HepG2 (cell line): ENCODE results near the gene CES5A. TPM values are rescaled to one million over a fixed set of nuclear protein-coding genes. Genes with fewer than 3 reads are reported as not detected.

Experiments
- ATAC-seq: fragments of 200-7000 bp; cut with Tn5 transposase; 3 replicates; pipeline ENCODE4 v1.9.1; 2020; ENCODE audit warnings: mild to moderate bottlenecking, moderate library complexity
- Bru-seq: library from RNA; stranded (reverse); fragments of 400-500 nt; gene quantifications from one replicate; lab custom pipeline; 2021; lab: Mats Ljungman, UMichigan
- BruChase-seq, 2 experiments: library from RNA; stranded (reverse); fragments of 400-500 nt; gene quantifications; one replicate each; lab custom pipeline; 2021; lab: Mats Ljungman, UMichigan
- BruUV-seq: library from RNA; stranded (reverse); fragments of 400-500 nt; replicated peaks from 2 replicates; lab custom pipeline; 2021; lab: Mats Ljungman, UMichigan
- CTCF ChIA-PET: fragments of 300-600 bp; formaldehyde crosslinking; extraction: SDS; loops from one replicate; lab custom pipeline; 2021; ENCODE audit warnings: low total read pairs, inconsistent platforms, low intra/inter-chr PET ratio; lab: Yijun Ruan, JAX
- POLR2A ChIA-PET: fragments of 350-600 bp; sonication (Branson Sonifier 250); formaldehyde crosslinking; loops from one replicate; lab custom pipeline; 2020; ENCODE audit warnings: antibody characterized with exemption, inconsistent platforms; lab: Yijun Ruan, JAX
- DNase-seq: peaks from one replicate; pipeline ENCODE4 v3.0.0-alpha.2; 2015; ENCODE audit warnings: low spot score
- FAIRE-seq: peaks from 3 replicates; lab custom pipeline; 2011; peaks lifted over from hg19 to GRCh38; lab: Jason Lieb, UNC
- H2AFZ ChIP-seq: one replicate; pipeline ENCODE4 v1.6.1; 2011; ENCODE audit warnings: low read length, inconsistent platforms
- H3K27ac ChIP-seq: fragments of 300-600 bp; 3 replicates; pipeline ENCODE4 v1.8.0; 2011; ENCODE audit warnings: mixed run types, mild to moderate bottlenecking, mixed read lengths, low read length, inconsistent platforms; ENCODE audit not compliant: insufficient read depth; ENCODE audit errors: extremely low read length
- H3K27me3 ChIP-seq, 2 experiments: fragments of 200-600 bp in 1 of 2; 2 replicates in 1 of 2; 3 replicates in 1 of 2; pipeline versions ENCODE4 v1.6.0 to v1.8.0; 2011; ENCODE audit warnings: low read length in 2 of 2, mild to moderate bottlenecking in 2 of 2, moderate library complexity in 2 of 2, inconsistent platforms in 1 of 2; ENCODE audit not compliant: insufficient read depth in 2 of 2, control insufficient read depth in 1 of 2
- H3K36me3 ChIP-seq, 2 experiments: fragments of 200-600 bp in 1 of 2; replicated peaks in 1 of 2; 2 replicates in 1 of 2; 3 replicates in 1 of 2; pipeline versions ENCODE4 v1.5.1 to v1.8.0; 2011; ENCODE audit warnings: low read length in 2 of 2, inconsistent platforms in 1 of 2; ENCODE audit not compliant: insufficient read depth in 2 of 2, control insufficient read depth in 1 of 2
- H3K4me1 ChIP-seq: 2 replicates; pipeline ENCODE4 v1.5.1; 2012; ENCODE audit warnings: low read length, inconsistent platforms; ENCODE audit not compliant: insufficient read depth
- H3K4me2 ChIP-seq: 2 replicates; pipeline ENCODE4 v1.6.0; 2011; ENCODE audit warnings: low read depth, low read length, inconsistent platforms
- H3K4me3 ChIP-seq, 3 experiments: fragments of 200-600 bp in 1 of 3; sonication (generic), shearing (Covaris generic) in 1 of 3; replicated peaks in 1 of 3; 2 replicates each; pipeline ENCODE4 v1.5.1; 2011 to 2016; ENCODE audit warnings: low read length in 3 of 3, inconsistent platforms in 2 of 3, low read depth in 2 of 3, mild to moderate bottlenecking in 2 of 3, control low read depth in 1 of 3, mixed read lengths in 1 of 3; ENCODE audit not compliant: insufficient read depth in 1 of 3
- H3K79me2 ChIP-seq: one replicate; pipeline ENCODE4 v1.6.1; 2011; ENCODE audit warnings: low read length, inconsistent platforms; ENCODE audit not compliant: insufficient read depth
- H3K9ac ChIP-seq: 2 replicates; pipeline ENCODE4 v1.6.0; 2011; ENCODE audit warnings: mild to moderate bottlenecking, low read depth, low read length, inconsistent platforms; ENCODE audit not compliant: insufficient read depth
- H3K9me3 ChIP-seq: 2 replicates; pipeline ENCODE4 v1.5.1; 2012; ENCODE audit warnings: mild to moderate bottlenecking, low read length
- H4K20me1 ChIP-seq: 2 replicates; pipeline ENCODE4 v1.6.0; 2011; ENCODE audit warnings: inconsistent platforms, mild to moderate bottlenecking, low read length, moderate library complexity; ENCODE audit not compliant: insufficient read depth
- BCL6 ChIP-seq: IDR thresholded peaks from 2 replicates; pipeline ENCODE4 v1.6.1; 2016; ENCODE audit warnings: missing genetic modification reagents, missing compliant biosample characterization
- MIER2 ChIP-seq: IDR thresholded peaks from 2 replicates; pipeline ENCODE4 v1.6.1; 2016; ENCODE audit warnings: missing biosample characterization, missing genetic modification reagents
- PCBP1 ChIP-seq: fragments of 200-400 bp; formaldehyde crosslinking; IDR thresholded peaks from 2 replicates; pipeline ENCODE4 v1.6.1; 2017; ENCODE audit warnings: mild to moderate bottlenecking, low read depth, low read length, borderline replicate concordance
- ZFP82 ChIP-seq: sonication (generic); formaldehyde crosslinking; IDR thresholded peaks from 2 replicates; pipeline ENCODE4 v1.5.1; 2020; ENCODE audit warnings: mild to moderate bottlenecking, missing genetic modification reagents, borderline replicate concordance
- ZNF607 ChIP-seq: sonication (generic); formaldehyde crosslinking; IDR thresholded peaks from 2 replicates; pipeline ENCODE4 v1.5.1; 2020; ENCODE audit warnings: missing genetic modification reagents, mild to moderate bottlenecking, borderline replicate concordance
- ZNF614 ChIP-seq: IDR thresholded peaks from 2 replicates; pipeline ENCODE4 v1.6.1; 2018; ENCODE audit warnings: missing biosample characterization, missing genetic modification reagents, inconsistent platforms, borderline replicate concordance
- ZNF776 ChIP-seq: sonication (generic); formaldehyde crosslinking; IDR thresholded peaks from 2 replicates; pipeline ENCODE4 v1.4.0; 2020; ENCODE audit warnings: mild to moderate bottlenecking, missing genetic modification reagents
- WGBS: methylation state at CpG from one replicate; pipeline ENCODE4 v1.1.6; 2017; ENCODE audit warnings: low lambda C conversion rate; 5-methylcytosine and 5-hydroxymethylcytosine counted together
- in situ Hi-C: cut with HindIII; loops from 2 replicates; pipeline ENCODE4 v1.10.0; 2017; ENCODE audit warnings: low pct_unique_long_range_greater_than_20kb; ENCODE audit not compliant: extremely low pct_ligation_motif_present
- intact Hi-C: fragments of 100-400 bp; cut with micrococcal nuclease; formaldehyde crosslinking; loops from one replicate; pipeline ENCODE4 v1.10.0; 2022; ENCODE audit not compliant: unreplicated experiment
- long read RNA-seq, 2 experiments: library from RNA in 1 of 2; library from polyadenylated mRNA in 1 of 2; stranded (forward) in 1 of 2; unstranded in 1 of 2; transcript quantifications; one replicate each; pipeline ENCODE4 v2.0.0, GENCODE V29; 2019 to 2022
- polyA minus RNA-seq, 3 experiments: library from RNA; depleted of rRNA, polyadenylated mRNA; stranded (reverse); fragments of >200 nt; gene quantifications; 2 replicates each; pipeline ENCODE4 v1.2.3, GENCODE V29; 2011; ENCODE audit warnings: low replicate concordance in 1 of 3
- polyA plus RNA-seq, 8 experiments: library from polyadenylated mRNA; depleted of rRNA in 3 of 8; stranded (reverse) in 7 of 8; unstranded in 1 of 8; fragments of >200 nt; fragmentation: Illumina TruSeq in 4 of 8; extraction: Trizol in 4 of 8; gene quantifications; 2 replicates each; pipeline versions ENCODE4 v1.2.1 to v1.2.3, GENCODE V29; 2011 to 2016; ENCODE audit warnings: low read depth in 4 of 8, missing spikeins in 1 of 8, mixed read lengths in 1 of 8; ENCODE audit not compliant: insufficient read depth in 1 of 8
- total RNA-seq, 5 experiments: library from RNA; depleted of rRNA; stranded (reverse); fragments of >200 nt; fragmentation: Illumina TruSeq; extraction: Trizol; gene quantifications; 2 replicates each; pipeline ENCODE4 v1.2.3, GENCODE V29; 2016; ENCODE audit warnings: low read depth in 1 of 5
- TF ChIP-seq, protein P1 (sequence below): sonication (generic); formaldehyde crosslinking; conservative IDR thresholded peaks from 2 replicates; pipeline ENCODE4 v1.8.0; 2022; ENCODE audit warnings: low read depth, missing genetic modification reagents
- TF ChIP-seq, protein P2 (sequence below): sonication (generic); formaldehyde crosslinking; IDR thresholded peaks from 2 replicates; pipeline ENCODE4 v1.9.0; 2021; ENCODE audit warnings: missing genetic modification reagents, borderline replicate concordance
- TF ChIP-seq, protein P3 (sequence below): fragments of 450-650 bp; IDR thresholded peaks from 2 replicates; pipeline ENCODE4 v1.6.1; 2016

Gene CES5A, protein sequence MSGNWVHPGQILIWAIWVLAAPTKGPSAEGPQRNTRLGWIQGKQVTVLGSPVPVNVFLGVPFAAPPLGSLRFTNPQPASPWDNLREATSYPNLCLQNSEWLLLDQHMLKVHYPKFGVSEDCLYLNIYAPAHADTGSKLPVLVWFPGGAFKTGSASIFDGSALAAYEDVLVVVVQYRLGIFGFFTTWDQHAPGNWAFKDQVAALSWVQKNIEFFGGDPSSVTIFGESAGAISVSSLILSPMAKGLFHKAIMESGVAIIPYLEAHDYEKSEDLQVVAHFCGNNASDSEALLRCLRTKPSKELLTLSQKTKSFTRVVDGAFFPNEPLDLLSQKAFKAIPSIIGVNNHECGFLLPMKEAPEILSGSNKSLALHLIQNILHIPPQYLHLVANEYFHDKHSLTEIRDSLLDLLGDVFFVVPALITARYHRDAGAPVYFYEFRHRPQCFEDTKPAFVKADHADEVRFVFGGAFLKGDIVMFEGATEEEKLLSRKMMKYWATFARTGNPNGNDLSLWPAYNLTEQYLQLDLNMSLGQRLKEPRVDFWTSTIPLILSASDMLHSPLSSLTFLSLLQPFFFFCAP
- total RNA-seq (2016; rRNA removed; fragmentation: Illumina TruSeq; extraction: Trizol) (not detected in 2 replicates), polyA plus RNA-seq (2011; rRNA removed) (0.05 TPM in 1 of 2 replicates, not detected in the other), polyA minus RNA-seq (2011; rRNA and poly(A)+ RNA removed; ENCODE audit: low replicate concordance) (not detected in 2 replicates), Bru-seq, nascent RNA (percentile 2 among the genes with signal in this experiment), BruChase-seq, experiment 1, labeled RNA remaining after a 6-hour chase (not detected), BruChase-seq, experiment 2, labeled RNA remaining after a 2-hour chase (not detected)
- total RNA-seq (2016; cell fraction: cytosol; rRNA removed; fragmentation: Illumina TruSeq; extraction: Trizol; ENCODE audit: low read depth): not detected in 2 replicates
- not detected in 2 replicates for total RNA-seq (2016; cell fraction: insoluble cytoplasmic fraction; rRNA removed; fragmentation: Illumina TruSeq; extraction: Trizol)
- not detected in 2 replicates for total RNA-seq (2016; cell fraction: membrane; rRNA removed; fragmentation: Illumina TruSeq; extraction: Trizol)
- not detected in 2 replicates for total RNA-seq (2016; cell fraction: nucleus; rRNA removed; fragmentation: Illumina TruSeq; extraction: Trizol)
- 0.04 TPM in 1 of 2 replicates, not detected in the other for polyA plus RNA-seq (2011; cell fraction: cytosol; rRNA removed)
- not detected in 2 replicates for polyA plus RNA-seq (2011; cell fraction: nucleus; rRNA removed)
- not detected in 2 replicates for polyA plus RNA-seq (2012)
- not detected in 2 replicates for polyA plus RNA-seq (2016; cell fraction: cytosol; fragmentation: Illumina TruSeq; extraction: Trizol; ENCODE audit: low read depth)
- not detected in 2 replicates for polyA plus RNA-seq (2016; cell fraction: insoluble cytoplasmic fraction; fragmentation: Illumina TruSeq; extraction: Trizol; ENCODE audit: low read depth)
- not detected in 2 replicates for polyA plus RNA-seq (2016; cell fraction: membrane; fragmentation: Illumina TruSeq; extraction: Trizol; ENCODE audit: low read depth)
- polyA plus RNA-seq (2016; cell fraction: nucleus; fragmentation: Illumina TruSeq; extraction: Trizol; ENCODE audit: insufficient read depth, low read depth): not detected in 2 replicates
- polyA minus RNA-seq (2011; cell fraction: cytosol; rRNA and poly(A)+ RNA removed): not detected in 2 replicates
- polyA minus RNA-seq (2011; cell fraction: nucleus; rRNA and poly(A)+ RNA removed): not detected in 2 replicates
- long read RNA-seq, experiment 1: 0 reads
- long read RNA-seq, experiment 2, partial matches to known transcripts: 1 of 1 reads
- long read RNA-seq, experiment 2, other reads (novel, unspliced or antisense): 0 of 1 reads

DNA sequence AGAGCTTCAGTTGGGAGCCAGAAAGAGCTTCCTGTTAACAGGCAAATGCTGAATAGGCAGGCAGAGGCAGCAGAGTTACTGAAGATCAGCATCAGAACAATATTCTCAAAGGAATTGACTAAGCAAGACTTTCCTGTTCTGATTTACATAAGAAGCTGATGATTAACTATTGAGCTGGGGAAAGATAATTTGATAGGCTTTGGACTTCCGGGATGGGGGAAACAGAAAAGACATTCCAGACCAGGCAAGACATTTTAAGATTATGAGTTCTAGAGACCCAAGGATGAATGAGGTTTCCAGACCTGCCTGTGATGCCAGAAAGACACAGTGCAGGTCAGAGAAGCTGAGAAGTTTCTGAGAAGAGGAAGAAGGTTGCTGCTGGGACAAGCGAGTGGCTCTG, at the start of gene CES5A:
TSS of gene CES5A (minus strand) at position 101 of the 400 bp plus-strand sequence. CDS start 152 bp downstream, outside the sequence.
- CTCF ChIA-PET: no interaction called here
- Histone ChIP-seq H3K4me3 (no peak within 1 kb of the TSS), H3K4me1 (peaks cover 16% of the 10 kb centered on the region), H3K9me3 (no peaks in the 10 kb centered on the region), H3K4me2 (no peak within 1 kb of the TSS), H2AFZ (no peak within 1 kb of the TSS), H3K9ac (no peak within 1 kb of the TSS), H3K79me2 (no peaks in the 10 kb centered on the region), H3K27me3 (peaks cover 2 to 4% of the 10 kb centered on the region in 2 experiments; a peak in 2 of 5 replicates), H4K20me1 (no peaks in the 10 kb centered on the region), H3K36me3 (no peaks in the 10 kb centered on the region), H3K27ac (no peak within 1 kb of the TSS)
- ATAC-seq: no peak
- no TSS peak for BruUV-seq
- intact Hi-C loops (no loop called here), in situ Hi-C loops (no loop called here)
- POLR2A ChIA-PET: no interaction called here
- 30% methylated on average over 2 of the region's 2 CpGs for WGBS
- no peak for DNase-seq
- no peak for FAIRE-seq
- no peak for TF ChIP-seq MIER2 (CRISPR knock-in tag)
- no peak for TF ChIP-seq ZNF614 (CRISPR knock-in tag)
- TF ChIP-seq ZNF607 (CRISPR knock-in tag): no peak
- TF ChIP-seq, protein P1, sequence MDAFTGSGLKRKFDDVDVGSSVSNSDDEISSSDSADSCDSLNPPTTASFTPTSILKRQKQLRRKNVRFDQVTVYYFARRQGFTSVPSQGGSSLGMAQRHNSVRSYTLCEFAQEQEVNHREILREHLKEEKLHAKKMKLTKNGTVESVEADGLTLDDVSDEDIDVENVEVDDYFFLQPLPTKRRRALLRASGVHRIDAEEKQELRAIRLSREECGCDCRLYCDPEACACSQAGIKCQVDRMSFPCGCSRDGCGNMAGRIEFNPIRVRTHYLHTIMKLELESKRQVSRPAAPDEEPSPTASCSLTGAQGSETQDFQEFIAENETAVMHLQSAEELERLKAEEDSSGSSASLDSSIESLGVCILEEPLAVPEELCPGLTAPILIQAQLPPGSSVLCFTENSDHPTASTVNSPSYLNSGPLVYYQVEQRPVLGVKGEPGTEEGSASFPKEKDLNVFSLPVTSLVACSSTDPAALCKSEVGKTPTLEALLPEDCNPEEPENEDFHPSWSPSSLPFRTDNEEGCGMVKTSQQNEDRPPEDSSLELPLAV (CRISPR knock-in tag): no peak
- TF ChIP-seq, protein P2, sequence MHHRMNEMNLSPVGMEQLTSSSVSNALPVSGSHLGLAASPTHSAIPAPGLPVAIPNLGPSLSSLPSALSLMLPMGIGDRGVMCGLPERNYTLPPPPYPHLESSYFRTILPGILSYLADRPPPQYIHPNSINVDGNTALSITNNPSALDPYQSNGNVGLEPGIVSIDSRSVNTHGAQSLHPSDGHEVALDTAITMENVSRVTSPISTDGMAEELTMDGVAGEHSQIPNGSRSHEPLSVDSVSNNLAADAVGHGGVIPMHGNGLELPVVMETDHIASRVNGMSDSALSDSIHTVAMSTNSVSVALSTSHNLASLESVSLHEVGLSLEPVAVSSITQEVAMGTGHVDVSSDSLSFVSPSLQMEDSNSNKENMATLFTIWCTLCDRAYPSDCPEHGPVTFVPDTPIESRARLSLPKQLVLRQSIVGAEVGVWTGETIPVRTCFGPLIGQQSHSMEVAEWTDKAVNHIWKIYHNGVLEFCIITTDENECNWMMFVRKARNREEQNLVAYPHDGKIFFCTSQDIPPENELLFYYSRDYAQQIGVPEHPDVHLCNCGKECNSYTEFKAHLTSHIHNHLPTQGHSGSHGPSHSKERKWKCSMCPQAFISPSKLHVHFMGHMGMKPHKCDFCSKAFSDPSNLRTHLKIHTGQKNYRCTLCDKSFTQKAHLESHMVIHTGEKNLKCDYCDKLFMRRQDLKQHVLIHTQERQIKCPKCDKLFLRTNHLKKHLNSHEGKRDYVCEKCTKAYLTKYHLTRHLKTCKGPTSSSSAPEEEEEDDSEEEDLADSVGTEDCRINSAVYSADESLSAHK: no peak
- no peak for TF ChIP-seq ZFP82
- TF ChIP-seq, protein P3, sequence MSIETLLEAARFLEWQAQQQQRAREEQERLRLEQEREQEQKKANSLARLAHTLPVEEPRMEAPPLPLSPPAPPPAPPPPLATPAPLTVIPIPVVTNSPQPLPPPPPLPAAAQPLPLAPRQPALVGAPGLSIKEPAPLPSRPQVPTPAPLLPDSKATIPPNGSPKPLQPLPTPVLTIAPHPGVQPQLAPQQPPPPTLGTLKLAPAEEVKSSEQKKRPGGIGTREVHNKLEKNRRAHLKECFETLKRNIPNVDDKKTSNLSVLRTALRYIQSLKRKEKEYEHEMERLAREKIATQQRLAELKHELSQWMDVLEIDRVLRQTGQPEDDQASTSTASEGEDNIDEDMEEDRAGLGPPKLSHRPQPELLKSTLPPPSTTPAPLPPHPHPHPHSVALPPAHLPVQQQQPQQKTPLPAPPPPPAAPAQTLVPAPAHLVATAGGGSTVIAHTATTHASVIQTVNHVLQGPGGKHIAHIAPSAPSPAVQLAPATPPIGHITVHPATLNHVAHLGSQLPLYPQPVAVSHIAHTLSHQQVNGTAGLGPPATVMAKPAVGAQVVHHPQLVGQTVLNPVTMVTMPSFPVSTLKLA: no peak
- no peak for TF ChIP-seq ZNF776
- TF ChIP-seq BCL6 (CRISPR knock-in tag): no peak
- TF ChIP-seq PCBP1: no peak
